GM12878 (cell line): Measurements from ENCODE around the gene PARPBP. TPM values are rescaled to one million over a fixed set of nuclear protein-coding genes. Genes with fewer than 3 reads are reported as not detected.

ENCODE experiments used
- ATAC-seq: fragments of 200-7000 bp; cut with Tn5 transposase; 3 replicates; pipeline ENCODE4 v1.9.1; 2020; ENCODE audit warnings: mild to moderate bottlenecking, moderate library complexity
- BruUV-seq: library from RNA; stranded (reverse); fragments of 400-500 nt; replicated peaks from 2 replicates; lab custom pipeline; 2021; lab: Mats Ljungman, UMichigan
- CTCF ChIA-PET: fragments of 300-600 bp; sonication (Branson Sonifier 250); formaldehyde crosslinking; extraction: SDS; loops from one replicate; lab custom pipeline; 2021; ENCODE audit warnings: inconsistent platforms; lab: Yijun Ruan, JAX
- POLR2A ChIA-PET: fragments of 350-600 bp; formaldehyde crosslinking; extraction: SDS; loops from one replicate; lab custom pipeline; 2021; ENCODE audit warnings: inconsistent platforms; lab: Charles Lee
- RAD21 ChIA-PET: fragments of 300-600 bp; sonication (Branson Sonifier 250); formaldehyde crosslinking; loops from one replicate; lab custom pipeline; 2023; ENCODE audit warnings: antibody characterized with exemption; ENCODE audit not compliant: unreplicated experiment; lab: Charles Lee
- SMC1A ChIA-PET: fragments of 300-600 bp; sonication (Branson Sonifier 250); formaldehyde crosslinking; loops from one replicate; lab custom pipeline; 2023; ENCODE audit not compliant: unreplicated experiment, uncharacterized antibody; lab: Charles Lee
- DNase-seq: peaks from one replicate; pipeline ENCODE4 v3.0.0-alpha.2; 2011; ENCODE audit warnings: low read depth, low spot score
- FAIRE-seq: peaks from 3 replicates; lab custom pipeline; 2011; peaks lifted over from hg19 to GRCh38; lab: Jason Lieb, UNC
- H2AFZ ChIP-seq: 2 replicates; pipeline ENCODE4 v1.6.0; 2011; ENCODE audit warnings: low read depth, low read length, control low read depth; ENCODE audit not compliant: control insufficient read depth
- H3K27ac ChIP-seq: 2 replicates; pipeline ENCODE4 v1.5.1; 2011; ENCODE audit warnings: control low read depth; ENCODE audit not compliant: control insufficient read depth, insufficient read depth
- H3K27me3 ChIP-seq, 2 experiments: replicated peaks in 1 of 2; 2 replicates each; pipeline versions ENCODE4 v1.6.0 to v1.6.1; 2011; ENCODE audit warnings: low read length in 1 of 2; ENCODE audit not compliant: control insufficient read depth in 2 of 2, insufficient read depth in 2 of 2
- H3K36me3 ChIP-seq, 2 experiments: 2 replicates each; pipeline ENCODE4 v1.5.1; 2011; ENCODE audit warnings: low read length in 1 of 2; ENCODE audit not compliant: control insufficient read depth in 2 of 2, insufficient read depth in 2 of 2
- H3K4me1 ChIP-seq: 2 replicates; pipeline ENCODE4 v1.6.1; 2011; ENCODE audit warnings: mild to moderate bottlenecking, low read length, moderate library complexity, mixed read lengths; ENCODE audit not compliant: control insufficient read depth, insufficient read depth
- H3K4me2 ChIP-seq: 2 replicates; pipeline ENCODE4 v1.6.0; 2011; ENCODE audit warnings: control low read depth; ENCODE audit not compliant: control insufficient read depth, insufficient read depth
- H3K4me3 ChIP-seq: fragments of 200-600 bp; sonication (generic); 2 replicates; pipeline ENCODE4 v1.5.1; 2016
- H3K79me2 ChIP-seq: 2 replicates; pipeline ENCODE4 v1.6.0; 2011; ENCODE audit warnings: low read length; ENCODE audit not compliant: control insufficient read depth, insufficient read depth
- H3K9ac ChIP-seq: 2 replicates; pipeline ENCODE4 v1.8.0; 2011; ENCODE audit warnings: low read length, control low read depth, mixed read lengths; ENCODE audit not compliant: control insufficient read depth, insufficient read depth
- H3K9me3 ChIP-seq: replicated peaks from 3 replicates; pipeline ENCODE4 v1.5.1; 2011; ENCODE audit warnings: mild to moderate bottlenecking, low read length; ENCODE audit not compliant: control insufficient read depth, insufficient read depth
- H4K20me1 ChIP-seq: 2 replicates; pipeline ENCODE4 v1.6.0; 2011; ENCODE audit not compliant: control insufficient read depth, insufficient read depth
- ESRRA ChIP-seq: IDR thresholded peaks from 2 replicates; pipeline ENCODE4 v1.6.1; 2012; ENCODE audit warnings: mild to moderate bottlenecking, low read length, improper control_type of control experiment
- FOXM1 ChIP-seq: IDR thresholded peaks from 2 replicates; pipeline ENCODE4 v1.6.1; 2012; ENCODE audit warnings: low read depth, mild to moderate bottlenecking, inconsistent platforms, low read length, moderate library complexity
- IKZF1 ChIP-seq: fragments of 450-650 bp; conservative IDR thresholded peaks from 2 replicates; pipeline ENCODE4 v1.6.1; 2017; ENCODE audit warnings: antibody characterized with exemption, mild to moderate bottlenecking
- NFYB ChIP-seq: IDR thresholded peaks from 2 replicates; pipeline ENCODE4 v1.6.1; 2011; ENCODE audit warnings: low read depth, mild to moderate bottlenecking, low read length, improper control_type of control experiment, moderate library complexity; ENCODE audit not compliant: insufficient read depth
- WGBS: methylation state at CpG from one replicate; pipeline ENCODE4 v1.1.6; 2016; ENCODE audit warnings: low lambda C conversion rate; ENCODE audit not compliant: insufficient replicate concordance, insufficient coverage; ENCODE audit errors: missing lambda C conversion rate; 5-methylcytosine and 5-hydroxymethylcytosine counted together
- in situ Hi-C: fragments of 300-500 bp; cut with MboI; formaldehyde crosslinking; loops from 9 replicates; pipeline ENCODE4 v1.14.3; 2018; ENCODE audit warnings: mixed read lengths
- intact Hi-C: fragments of 100-400 bp; cut with micrococcal nuclease; formaldehyde crosslinking; loops from one replicate; pipeline ENCODE4 v1.14.2; 2022; ENCODE audit not compliant: unreplicated experiment
- polyA plus RNA-seq, 11 experiments: library from polyadenylated mRNA; depleted of rRNA in 4 of 11; unstranded in 6 of 11; stranded (reverse) in 5 of 11; fragments of >200 nt; fragmentation: Nextera tagmentation in 4 of 11; fragmentation: Illumina TruSeq in 1 of 11; extraction: Ambion mirVana in 4 of 11; extraction: Trizol in 1 of 11; gene quantifications; 1 replicate in 1 of 11; 2 replicates in 10 of 11; pipeline versions ENCODE4 v1.2.1 to v1.2.3, GENCODE V29; 2011 to 2016; ENCODE audit warnings: inconsistent platforms in 2 of 11, missing spikeins in 2 of 11, low read depth in 1 of 11
- total RNA-seq, 4 experiments: library from RNA; depleted of rRNA in 3 of 4; stranded (reverse); fragments of >200 nt in 3 of 4; fragmentation: Illumina TruSeq in 1 of 4; extraction: Trizol in 1 of 4; gene quantifications; 2 replicates each; pipeline versions ENCODE4 v1.2.1 to v1.2.3, GENCODE V29; 2013 to 2021
- TF ChIP-seq, protein P1 (sequence below): fragments of 150-350 bp; IDR thresholded peaks from 2 replicates; pipeline ENCODE4 v1.6.1; 2016; ENCODE audit warnings: low read depth, low read length
- TF ChIP-seq, protein P2 (sequence below): fragments of 450-650 bp; formaldehyde crosslinking; IDR thresholded peaks from 2 replicates; pipeline ENCODE4 v1.4.0; 2020; ENCODE audit warnings: mild to moderate bottlenecking, moderate library complexity
- TF ChIP-seq, protein P3 (sequence below): fragments of 150-350 bp; IDR thresholded peaks from 2 replicates; pipeline ENCODE4 v1.6.1; 2014; ENCODE audit warnings: mild to moderate bottlenecking, low read depth, low read length

PARPBP gene
- total and polyA plus RNA-seq, 10 of the 15 experiments (the other 5 are each of a cell fraction or from before 2014, with no cell fraction given), result 20.3 to 57.7 (median 32.4) TPM

DNA sequence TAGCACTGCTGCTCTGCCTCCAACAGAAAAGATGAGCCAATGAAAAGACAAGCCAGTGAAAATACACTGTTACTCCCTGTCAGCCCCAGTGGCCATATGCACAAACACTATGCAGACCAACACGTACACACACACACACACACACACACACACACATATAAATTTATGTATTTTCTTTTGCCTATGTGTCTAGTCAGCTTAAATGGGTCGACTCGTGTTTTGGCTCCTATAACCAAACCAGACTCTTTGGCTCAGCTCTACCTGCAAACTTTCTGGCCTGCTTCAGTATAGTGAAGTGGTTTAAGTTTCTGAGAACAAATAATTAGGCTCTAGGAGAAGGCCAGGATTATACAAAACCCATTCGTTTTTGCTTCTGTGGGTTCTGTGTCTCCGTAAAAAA lies 108.0 kb downstream of the PARPBP start:
- Histone ChIP-seq H3K9me3 (no peaks in the 10 kb centered on the region), H2AFZ (no peak overlapping the region), H3K36me3 (no peaks in the 10 kb centered on the region), H3K4me2 (no peak overlapping the region), H4K20me1 (no peaks in the 10 kb centered on the region), H3K79me2 (no peaks in the 10 kb centered on the region), H3K9ac (no peak overlapping the region), H3K27ac (no peak overlapping the region), H3K4me3 (no peak overlapping the region), H3K27me3 (no peaks in the 10 kb centered on the region), H3K4me1 (no peaks in the 10 kb centered on the region)
- 71% methylated on average over 5 of the region's 5 CpGs for WGBS
- ChIA-PET POLR2A (no interaction called here), SMC1A (interaction anchor here (1.6 kb wide), 1 partner anchor 10 kb away, joined by 3 read pairs; no protein-coding TSS in a partner anchor), RAD21 (no interaction called here), CTCF (no interaction called here)
- TF ChIP-seq, protein P1, sequence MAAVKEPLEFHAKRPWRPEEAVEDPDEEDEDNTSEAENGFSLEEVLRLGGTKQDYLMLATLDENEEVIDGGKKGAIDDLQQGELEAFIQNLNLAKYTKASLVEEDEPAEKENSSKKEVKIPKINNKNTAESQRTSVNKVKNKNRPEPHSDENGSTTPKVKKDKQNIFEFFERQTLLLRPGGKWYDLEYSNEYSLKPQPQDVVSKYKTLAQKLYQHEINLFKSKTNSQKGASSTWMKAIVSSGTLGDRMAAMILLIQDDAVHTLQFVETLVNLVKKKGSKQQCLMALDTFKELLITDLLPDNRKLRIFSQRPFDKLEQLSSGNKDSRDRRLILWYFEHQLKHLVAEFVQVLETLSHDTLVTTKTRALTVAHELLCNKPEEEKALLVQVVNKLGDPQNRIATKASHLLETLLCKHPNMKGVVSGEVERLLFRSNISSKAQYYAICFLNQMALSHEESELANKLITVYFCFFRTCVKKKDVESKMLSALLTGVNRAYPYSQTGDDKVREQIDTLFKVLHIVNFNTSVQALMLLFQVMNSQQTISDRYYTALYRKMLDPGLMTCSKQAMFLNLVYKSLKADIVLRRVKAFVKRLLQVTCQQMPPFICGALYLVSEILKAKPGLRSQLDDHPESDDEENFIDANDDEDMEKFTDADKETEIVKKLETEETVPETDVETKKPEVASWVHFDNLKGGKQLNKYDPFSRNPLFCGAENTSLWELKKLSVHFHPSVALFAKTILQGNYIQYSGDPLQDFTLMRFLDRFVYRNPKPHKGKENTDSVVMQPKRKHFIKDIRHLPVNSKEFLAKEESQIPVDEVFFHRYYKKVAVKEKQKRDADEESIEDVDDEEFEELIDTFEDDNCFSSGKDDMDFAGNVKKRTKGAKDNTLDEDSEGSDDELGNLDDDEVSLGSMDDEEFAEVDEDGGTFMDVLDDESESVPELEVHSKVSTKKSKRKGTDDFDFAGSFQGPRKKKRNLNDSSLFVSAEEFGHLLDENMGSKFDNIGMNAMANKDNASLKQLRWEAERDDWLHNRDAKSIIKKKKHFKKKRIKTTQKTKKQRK, result no peak
- TF ChIP-seq, protein P2, sequence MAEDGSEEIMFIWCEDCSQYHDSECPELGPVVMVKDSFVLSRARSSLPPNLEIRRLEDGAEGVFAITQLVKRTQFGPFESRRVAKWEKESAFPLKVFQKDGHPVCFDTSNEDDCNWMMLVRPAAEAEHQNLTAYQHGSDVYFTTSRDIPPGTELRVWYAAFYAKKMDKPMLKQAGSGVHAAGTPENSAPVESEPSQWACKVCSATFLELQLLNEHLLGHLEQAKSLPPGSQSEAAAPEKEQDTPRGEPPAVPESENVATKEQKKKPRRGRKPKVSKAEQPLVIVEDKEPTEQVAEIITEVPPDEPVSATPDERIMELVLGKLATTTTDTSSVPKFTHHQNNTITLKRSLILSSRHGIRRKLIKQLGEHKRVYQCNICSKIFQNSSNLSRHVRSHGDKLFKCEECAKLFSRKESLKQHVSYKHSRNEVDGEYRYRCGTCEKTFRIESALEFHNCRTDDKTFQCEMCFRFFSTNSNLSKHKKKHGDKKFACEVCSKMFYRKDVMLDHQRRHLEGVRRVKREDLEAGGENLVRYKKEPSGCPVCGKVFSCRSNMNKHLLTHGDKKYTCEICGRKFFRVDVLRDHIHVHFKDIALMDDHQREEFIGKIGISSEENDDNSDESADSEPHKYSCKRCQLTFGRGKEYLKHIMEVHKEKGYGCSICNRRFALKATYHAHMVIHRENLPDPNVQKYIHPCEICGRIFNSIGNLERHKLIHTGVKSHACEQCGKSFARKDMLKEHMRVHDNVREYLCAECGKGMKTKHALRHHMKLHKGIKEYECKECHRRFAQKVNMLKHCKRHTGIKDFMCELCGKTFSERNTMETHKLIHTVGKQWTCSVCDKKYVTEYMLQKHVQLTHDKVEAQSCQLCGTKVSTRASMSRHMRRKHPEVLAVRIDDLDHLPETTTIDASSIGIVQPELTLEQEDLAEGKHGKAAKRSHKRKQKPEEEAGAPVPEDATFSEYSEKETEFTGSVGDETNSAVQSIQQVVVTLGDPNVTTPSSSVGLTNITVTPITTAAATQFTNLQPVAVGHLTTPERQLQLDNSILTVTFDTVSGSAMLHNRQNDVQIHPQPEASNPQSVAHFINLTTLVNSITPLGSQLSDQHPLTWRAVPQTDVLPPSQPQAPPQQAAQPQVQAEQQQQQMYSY, result no peak
- TF ChIP-seq FOXM1, result no peak
- no peak for TF ChIP-seq NFYB
- TF ChIP-seq ESRRA, result no peak
- TF ChIP-seq IKZF1, result no peak
- TF ChIP-seq, protein P3, sequence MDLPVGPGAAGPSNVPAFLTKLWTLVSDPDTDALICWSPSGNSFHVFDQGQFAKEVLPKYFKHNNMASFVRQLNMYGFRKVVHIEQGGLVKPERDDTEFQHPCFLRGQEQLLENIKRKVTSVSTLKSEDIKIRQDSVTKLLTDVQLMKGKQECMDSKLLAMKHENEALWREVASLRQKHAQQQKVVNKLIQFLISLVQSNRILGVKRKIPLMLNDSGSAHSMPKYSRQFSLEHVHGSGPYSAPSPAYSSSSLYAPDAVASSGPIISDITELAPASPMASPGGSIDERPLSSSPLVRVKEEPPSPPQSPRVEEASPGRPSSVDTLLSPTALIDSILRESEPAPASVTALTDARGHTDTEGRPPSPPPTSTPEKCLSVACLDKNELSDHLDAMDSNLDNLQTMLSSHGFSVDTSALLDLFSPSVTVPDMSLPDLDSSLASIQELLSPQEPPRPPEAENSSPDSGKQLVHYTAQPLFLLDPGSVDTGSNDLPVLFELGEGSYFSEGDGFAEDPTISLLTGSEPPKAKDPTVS, result no peak
- FAIRE-seq, result no peak
- intact Hi-C loops (no loop called here), in situ Hi-C loops (no loop called here)
- ATAC-seq, result no peak
- no peak for DNase-seq
- no TSS peak for BruUV-seq
